Measurements from ENCODE around the gene HHATL.

HHATL gene

GRCh38 chr3:42682301-42683070 lies 20.1 kb downstream of the HHATL start:
- TF ChIP-seq POLR2AphosphoS5 (IDR thresholded peaks at IDR 0.05; ENCODE audit: low read depth, low read length) (no peak), SPI1 (IDR thresholded peaks at IDR 0.05; ENCODE audit: low read depth, low read length) (no peak), TAF1 (IDR thresholded peaks at IDR 0.05; ENCODE audit: low read depth, low read length) (no peak), POLR2A (IDR thresholded peaks at IDR 0.05; ENCODE audit: low read depth, low read length) (no peak), PAX5 (IDR thresholded peaks at IDR 0.05; ENCODE audit: insufficient read depth, low read length, severe bottlenecking) (no peak), POU2F2 (IDR thresholded peaks at IDR 0.05; ENCODE audit: low read depth, low read length) (no peak)
- FAIRE-seq (no peak), DNase-seq (ENCODE audit: insufficient read length, low spot score) (no peak)

- DNase-seq (ENCODE audit: insufficient read length, low spot score) (no peak), FAIRE-seq (no peak)
- no peak for TF ChIP-seq POU2F2 (IDR thresholded peaks at IDR 0.05; ENCODE audit: low read depth, low read length)
- no peak for TF ChIP-seq POLR2AphosphoS5 (IDR thresholded peaks at IDR 0.05; ENCODE audit: low read depth, low read length)
- TF ChIP-seq POLR2A (IDR thresholded peaks at IDR 0.05; ENCODE audit: low read depth, low read length) = no peak
- TF ChIP-seq SPI1 (IDR thresholded peaks at IDR 0.05; ENCODE audit: low read depth, low read length) = no peak
- TF ChIP-seq PAX5 (IDR thresholded peaks at IDR 0.05; ENCODE audit: insufficient read depth, low read length, severe bottlenecking) = no peak
- TF ChIP-seq TAF1 (IDR thresholded peaks at IDR 0.05; ENCODE audit: low read depth, low read length) = no peak
Observed at GRCh38 chr3:42681361-42682038, 21.1 kb downstream of the HHATL start.

GRCh38 chr3:42680806-42681205 lies 21.8 kb downstream of the HHATL start:
- DNase-seq (ENCODE audit: insufficient read length, low spot score) = no peak
- no peak for TF ChIP-seq POLR2AphosphoS5 (IDR thresholded peaks at IDR 0.05; ENCODE audit: low read depth, low read length)
- no peak for TF ChIP-seq SPI1 (IDR thresholded peaks at IDR 0.05; ENCODE audit: low read depth, low read length)
- FAIRE-seq = no peak

DNA sequence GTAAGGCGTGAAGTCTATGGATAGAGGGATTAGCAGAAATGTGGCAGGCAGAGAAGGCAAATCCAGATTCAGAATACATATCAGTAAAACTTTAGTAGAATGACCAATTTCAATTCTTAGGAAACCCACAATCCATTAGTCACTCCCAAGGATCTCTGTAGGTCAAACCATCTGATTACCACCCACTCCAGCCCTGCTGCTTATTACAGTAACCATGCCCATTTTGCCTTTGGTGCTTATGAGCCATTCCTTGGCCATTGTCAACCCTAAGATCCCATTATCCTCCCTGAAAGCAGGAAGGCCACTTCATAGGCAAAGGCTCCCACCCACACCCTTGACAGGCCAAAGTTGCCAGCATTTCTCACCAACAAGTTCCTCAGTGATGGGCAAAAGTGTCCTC lies 22.3 kb downstream of the HHATL start:
- FAIRE-seq = no peak
- no peak for TF ChIP-seq POLR2AphosphoS5 (IDR thresholded peaks at IDR 0.05; ENCODE audit: low read depth, low read length)
- no peak for TF ChIP-seq POU2F2 (IDR thresholded peaks at IDR 0.05; ENCODE audit: low read depth, low read length)
- TF ChIP-seq POLR2A (IDR thresholded peaks at IDR 0.05; ENCODE audit: low read depth, low read length) = no peak
- no peak for TF ChIP-seq PAX5 (IDR thresholded peaks at IDR 0.05; ENCODE audit: insufficient read depth, low read length, severe bottlenecking)
- no peak for TF ChIP-seq SPI1 (IDR thresholded peaks at IDR 0.05; ENCODE audit: low read depth, low read length)
- no peak for TF ChIP-seq TAF1 (IDR thresholded peaks at IDR 0.05; ENCODE audit: low read depth, low read length)
- no peak for DNase-seq (ENCODE audit: insufficient read length, low spot score)

DNA sequence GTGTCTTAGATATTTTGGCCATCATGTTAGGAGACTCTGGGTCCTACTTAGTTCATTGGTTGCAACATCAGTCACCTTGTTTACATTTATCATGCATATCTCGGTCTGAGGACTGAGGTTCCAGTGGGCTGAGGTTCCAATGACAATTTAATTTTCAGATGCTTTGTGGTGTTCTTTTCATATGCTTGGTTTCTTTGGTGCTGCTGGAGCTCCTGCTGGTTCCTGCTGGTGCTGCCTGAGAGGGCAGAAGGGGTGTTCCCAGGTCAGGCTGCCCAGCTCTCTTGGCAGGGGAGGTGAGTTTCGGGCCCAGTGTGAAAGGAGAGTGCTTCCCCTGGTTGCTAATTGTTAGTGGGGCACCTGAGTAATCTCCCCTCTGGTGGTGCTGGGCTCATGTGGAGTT lies 24.2 kb downstream of the HHATL start:
- DNase-seq (ENCODE audit: insufficient read length, low spot score) (no peak), FAIRE-seq (no peak)
- TF ChIP-seq SPI1 (IDR thresholded peaks at IDR 0.05; ENCODE audit: low read depth, low read length) (no peak), POU2F2 (IDR thresholded peaks at IDR 0.05; ENCODE audit: low read depth, low read length) (no peak), TAF1 (IDR thresholded peaks at IDR 0.05; ENCODE audit: low read depth, low read length) (no peak), PAX5 (IDR thresholded peaks at IDR 0.05; ENCODE audit: insufficient read depth, low read length, severe bottlenecking) (no peak), POLR2A (IDR thresholded peaks at IDR 0.05; ENCODE audit: low read depth, low read length) (no peak), POLR2AphosphoS5 (IDR thresholded peaks at IDR 0.05; ENCODE audit: low read depth, low read length) (no peak)

GRCh38 chr3:42675909-42676308 lies 26.7 kb downstream of the HHATL start:
- FAIRE-seq (no peak), DNase-seq (ENCODE audit: insufficient read length, low spot score) (no peak)
- TF ChIP-seq POLR2A (IDR thresholded peaks at IDR 0.05; ENCODE audit: low read depth, low read length) = no peak
- TF ChIP-seq TAF1 (IDR thresholded peaks at IDR 0.05; ENCODE audit: low read depth, low read length) = no peak
- no peak for TF ChIP-seq PAX5 (IDR thresholded peaks at IDR 0.05; ENCODE audit: insufficient read depth, low read length, severe bottlenecking)
- no peak for TF ChIP-seq POLR2AphosphoS5 (IDR thresholded peaks at IDR 0.05; ENCODE audit: low read depth, low read length)
- TF ChIP-seq SPI1 (IDR thresholded peaks at IDR 0.05; ENCODE audit: low read depth, low read length) = no peak
- no peak for TF ChIP-seq POU2F2 (IDR thresholded peaks at IDR 0.05; ENCODE audit: low read depth, low read length)

DNA sequence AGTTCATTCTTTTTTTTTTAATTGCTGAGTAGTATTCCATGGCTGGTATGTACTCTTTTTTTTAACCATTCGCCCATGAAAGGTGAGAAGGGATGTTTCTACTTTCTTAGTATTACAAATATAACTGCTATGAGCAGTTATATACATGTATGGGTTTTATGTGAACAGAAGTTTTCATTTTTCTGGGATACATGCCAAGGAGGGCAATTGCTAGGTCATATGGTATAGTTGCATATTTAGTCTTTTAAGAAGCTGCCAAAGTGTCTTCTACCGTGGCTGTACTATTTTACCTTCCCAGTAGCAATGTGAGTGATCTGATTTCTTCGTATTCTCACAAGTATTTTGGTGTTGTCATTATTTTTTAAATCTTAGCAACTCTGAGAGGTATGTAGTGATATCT lies 28.5 kb downstream of the HHATL start:
- TF ChIP-seq POLR2A (IDR thresholded peaks at IDR 0.05; ENCODE audit: low read depth, low read length) (no peak), SPI1 (IDR thresholded peaks at IDR 0.05; ENCODE audit: low read depth, low read length) (no peak), TAF1 (IDR thresholded peaks at IDR 0.05; ENCODE audit: low read depth, low read length) (no peak), POLR2AphosphoS5 (IDR thresholded peaks at IDR 0.05; ENCODE audit: low read depth, low read length) (no peak), PAX5 (IDR thresholded peaks at IDR 0.05; ENCODE audit: insufficient read depth, low read length, severe bottlenecking) (no peak), POU2F2 (IDR thresholded peaks at IDR 0.05; ENCODE audit: low read depth, low read length) (no peak)
- FAIRE-seq (no peak), DNase-seq (ENCODE audit: insufficient read length, low spot score) (no peak)

DNA sequence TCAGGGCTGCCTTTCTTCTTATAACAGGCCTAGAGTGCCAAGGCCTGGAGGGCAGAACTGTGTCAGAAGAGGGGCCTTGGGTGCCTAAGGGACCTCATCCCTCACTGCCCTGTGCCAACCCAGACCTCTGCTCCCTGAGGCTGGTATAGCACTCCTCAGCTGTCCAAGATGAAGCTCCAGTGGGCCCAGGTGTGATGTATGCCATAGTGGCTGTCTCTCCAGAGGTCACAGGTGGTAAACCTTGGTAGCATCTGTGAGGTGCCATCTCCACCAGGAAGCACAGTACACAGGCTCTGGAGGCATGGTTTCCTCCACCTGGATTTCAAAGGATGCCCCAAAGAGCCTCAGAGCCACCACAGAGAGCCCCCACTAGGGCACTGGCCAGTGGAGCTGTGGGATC lies 29.5 kb downstream of the HHATL start:
- no peak for TF ChIP-seq PAX5 (IDR thresholded peaks at IDR 0.05; ENCODE audit: insufficient read depth, low read length, severe bottlenecking)
- no peak for TF ChIP-seq POLR2A (IDR thresholded peaks at IDR 0.05; ENCODE audit: low read depth, low read length)
- TF ChIP-seq POLR2AphosphoS5 (IDR thresholded peaks at IDR 0.05; ENCODE audit: low read depth, low read length) = no peak
- TF ChIP-seq SPI1 (IDR thresholded peaks at IDR 0.05; ENCODE audit: low read depth, low read length) = no peak
- no peak for TF ChIP-seq TAF1 (IDR thresholded peaks at IDR 0.05; ENCODE audit: low read depth, low read length)
- TF ChIP-seq POU2F2 (IDR thresholded peaks at IDR 0.05; ENCODE audit: low read depth, low read length) = no peak
- DNase-seq (ENCODE audit: insufficient read length, low spot score) (no peak), FAIRE-seq (no peak)

DNA sequence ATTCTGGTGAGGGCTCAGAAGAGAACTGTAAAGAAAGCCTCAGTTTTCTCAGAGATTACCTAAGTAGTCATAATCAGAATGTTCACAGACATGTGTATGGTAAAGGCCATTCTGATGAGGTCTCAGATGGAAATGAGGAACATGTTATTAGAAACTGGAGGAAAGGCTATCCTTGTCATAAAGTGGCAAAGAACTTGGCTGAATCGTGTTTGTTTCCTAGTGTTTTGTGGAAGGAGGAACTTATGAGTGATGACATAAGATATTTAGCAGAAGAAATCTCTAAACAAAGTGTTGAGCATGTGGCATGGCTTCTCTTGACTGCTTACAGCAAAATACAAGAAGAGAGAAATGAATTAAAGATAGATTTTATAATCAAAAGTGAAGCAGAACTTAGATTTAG lies 30.1 kb downstream of the HHATL start:
- DNase-seq (ENCODE audit: insufficient read length, low spot score) = no peak
- TF ChIP-seq TAF1 (IDR thresholded peaks at IDR 0.05; ENCODE audit: low read depth, low read length) = no peak
- no peak for TF ChIP-seq POU2F2 (IDR thresholded peaks at IDR 0.05; ENCODE audit: low read depth, low read length)
- TF ChIP-seq PAX5 (IDR thresholded peaks at IDR 0.05; ENCODE audit: insufficient read depth, low read length, severe bottlenecking) = no peak
- no peak for TF ChIP-seq POLR2A (IDR thresholded peaks at IDR 0.05; ENCODE audit: low read depth, low read length)
- no peak for TF ChIP-seq SPI1 (IDR thresholded peaks at IDR 0.05; ENCODE audit: low read depth, low read length)
- no peak for TF ChIP-seq POLR2AphosphoS5 (IDR thresholded peaks at IDR 0.05; ENCODE audit: low read depth, low read length)
- no peak for FAIRE-seq
